Upper lobe of left lung (tissue), 6 donors: ENCODE results near the gene GCNT1. TPM values are rescaled to one million over a fixed set of nuclear protein-coding genes. Genes with fewer than 3 reads are reported as not detected.

Source experiments
- ATAC-seq, 2 donors: fragments of 200-7000 bp; cut with Tn5 transposase; one replicate each; pipeline ENCODE4 v1.9.1; 2022; ENCODE audit warnings: mild to moderate bottlenecking in 2 of 2, moderate library complexity in 2 of 2; ENCODE audit not compliant: low FRiP score in 2 of 2
- DNase-seq, 2 donors: peaks; one replicate each; pipeline ENCODE4 v3.0.0-alpha.2; 2019 to 2020
- H3K27ac ChIP-seq, 4 donors: fragments of 200-600 bp; sonication (generic); one replicate each; pipeline ENCODE4 v1.5.1; 2016 to 2019
- H3K27me3 ChIP-seq, 4 donors: fragments of 200-600 bp; sonication (generic); one replicate each; pipeline ENCODE4 v1.5.1; 2017 to 2019
- H3K36me3 ChIP-seq, 4 donors: fragments of 200-600 bp; sonication (generic); one replicate each; pipeline ENCODE4 v1.5.1; 2016 to 2019
- H3K4me1 ChIP-seq, 4 donors: fragments of 200-600 bp; sonication (generic); one replicate each; pipeline ENCODE4 v1.5.1; 2018 to 2019
- H3K4me3 ChIP-seq, 4 donors: fragments of 200-600 bp; sonication (generic); one replicate each; pipeline ENCODE4 v1.5.1; 2017 to 2019; ENCODE audit warnings: mild to moderate bottlenecking in 2 of 4, moderate library complexity in 1 of 4
- H3K9me3 ChIP-seq, 4 donors: fragments of 200-600 bp; sonication (generic); one replicate each; pipeline ENCODE4 v1.5.1; 2018 to 2019
- EP300 ChIP-seq, 4 donors: sonication (generic); formaldehyde crosslinking; IDR thresholded peaks; one replicate each; pipeline ENCODE4 v1.5.1; 2017; ENCODE audit warnings: antibody characterized with exemption in 4 of 4, control low read depth in 2 of 4
- POLR2A ChIP-seq, 4 donors: fragments of 450-650 bp; IDR thresholded peaks; one replicate each; pipeline ENCODE4 v1.5.1; 2016 to 2017; ENCODE audit warnings: antibody characterized with exemption in 4 of 4, mild to moderate bottlenecking in 2 of 4
- POLR2AphosphoS5 ChIP-seq, 2 donors: sonication (generic); formaldehyde crosslinking; IDR thresholded peaks; one replicate each; pipeline ENCODE4 v1.5.1; 2017; ENCODE audit warnings: antibody characterized with exemption in 2 of 2
- WGBS, 2 donors: methylation state at CpG; one replicate each; pipeline ENCODE4 v1.1.5; 2017 to 2018; 5-methylcytosine and 5-hydroxymethylcytosine counted together
- total RNA-seq, 6 donors: library from RNA; depleted of rRNA in 4 of 6; stranded (reverse); fragments of >200 nt in 4 of 6; gene quantifications; one replicate each; pipeline versions ENCODE4 v1.1.0 to v1.2.1, GENCODE V29; 2016 to 2021
- TF ChIP-seq, protein P1 (sequence below), 6 experiments: fragments of 450-650 bp in 4 of 6; fragments of 200-600 bp in 2 of 6; sonication (generic) in 2 of 6; IDR thresholded peaks; one replicate each; pipeline ENCODE4 v1.5.1; 2016 to 2019; ENCODE audit warnings: antibody characterized with exemption in 6 of 6
- donor health status: DM: no; HTN: no; CAD: no; lungs with moderate emphysema.
- donor health status: DM: no; HTN: yes; CAD: no; lungs with severe emphysema.

GCNT1 gene
- total RNA-seq, 6 donors from 2014 or later: 2.3 to 20.8 (median 9.1) TPM

GRCh38 chr9:76542360-76542759 is 83.4 kb downstream of the GCNT1 start:
- H3K27me3 ChIP-seq: no peaks in the 10 kb centered on the region
- TF ChIP-seq, protein P1, sequence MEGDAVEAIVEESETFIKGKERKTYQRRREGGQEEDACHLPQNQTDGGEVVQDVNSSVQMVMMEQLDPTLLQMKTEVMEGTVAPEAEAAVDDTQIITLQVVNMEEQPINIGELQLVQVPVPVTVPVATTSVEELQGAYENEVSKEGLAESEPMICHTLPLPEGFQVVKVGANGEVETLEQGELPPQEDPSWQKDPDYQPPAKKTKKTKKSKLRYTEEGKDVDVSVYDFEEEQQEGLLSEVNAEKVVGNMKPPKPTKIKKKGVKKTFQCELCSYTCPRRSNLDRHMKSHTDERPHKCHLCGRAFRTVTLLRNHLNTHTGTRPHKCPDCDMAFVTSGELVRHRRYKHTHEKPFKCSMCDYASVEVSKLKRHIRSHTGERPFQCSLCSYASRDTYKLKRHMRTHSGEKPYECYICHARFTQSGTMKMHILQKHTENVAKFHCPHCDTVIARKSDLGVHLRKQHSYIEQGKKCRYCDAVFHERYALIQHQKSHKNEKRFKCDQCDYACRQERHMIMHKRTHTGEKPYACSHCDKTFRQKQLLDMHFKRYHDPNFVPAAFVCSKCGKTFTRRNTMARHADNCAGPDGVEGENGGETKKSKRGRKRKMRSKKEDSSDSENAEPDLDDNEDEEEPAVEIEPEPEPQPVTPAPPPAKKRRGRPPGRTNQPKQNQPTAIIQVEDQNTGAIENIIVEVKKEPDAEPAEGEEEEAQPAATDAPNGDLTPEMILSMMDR (IDR thresholded peaks at IDR 0.05): no peak
- TF ChIP-seq POLR2A (IDR thresholded peaks at IDR 0.05) (no peak), POLR2AphosphoS5 (IDR thresholded peaks at IDR 0.05) (no peak), EP300 (IDR thresholded peaks at IDR 0.05) (no peak)
- ATAC-seq (no peak), DNase-seq (no peak)
- no peak overlapping the region for H3K4me3 ChIP-seq
- H3K36me3 ChIP-seq: no peaks in the 10 kb centered on the region
- 89 to 91% methylated on average over 5 of the region's 5 CpGs for WGBS, 2 donors
- H3K9me3 ChIP-seq: no peaks in the 10 kb centered on the region
- H3K27ac ChIP-seq: no peak overlapping the region
- no peaks in the 10 kb centered on the region for H3K4me1 ChIP-seq

GRCh38 chr9:76545191-76545590 is 86.2 kb downstream of the GCNT1 start:
- no peak for ATAC-seq

DNA sequence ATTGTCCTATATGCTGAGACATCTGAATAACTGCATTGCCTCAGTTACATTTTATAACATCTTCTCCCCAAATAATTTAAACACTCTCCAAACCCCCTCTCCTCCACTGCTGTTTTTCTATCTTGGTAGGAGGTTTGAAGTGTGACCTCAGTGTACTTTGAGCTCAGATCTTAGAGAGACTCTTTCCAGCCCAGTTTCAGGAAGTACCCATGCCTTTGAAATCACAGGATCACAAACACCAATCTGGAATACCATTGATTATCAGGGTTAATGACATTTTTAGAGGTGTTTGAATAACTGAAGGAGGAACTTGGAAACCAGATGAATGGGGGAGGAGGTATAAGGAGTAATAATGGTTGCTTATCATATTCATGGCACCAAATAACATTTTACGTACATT is 93.2 kb downstream of the GCNT1 start:
- Histone ChIP-seq H3K27me3 (no peaks in the 10 kb centered on the region), H3K4me1 (no peaks in the 10 kb centered on the region), H3K4me3 (no peak overlapping the region), H3K9me3 (no peaks in the 10 kb centered on the region), H3K36me3 (no peaks in the 10 kb centered on the region), H3K27ac (no peak overlapping the region)
- no peak for DNase-seq
- no peak for ATAC-seq
- 96 to 100% methylated on average over 1 of the region's 1 CpG for WGBS, 2 donors
- TF ChIP-seq EP300 (IDR thresholded peaks at IDR 0.05) (no peak), POLR2A (IDR thresholded peaks at IDR 0.05) (no peak), POLR2AphosphoS5 (IDR thresholded peaks at IDR 0.05) (no peak)
- TF ChIP-seq, protein P1 (IDR thresholded peaks at IDR 0.05): no peak

More at GRCh38 chr9:76545191-76545590, 86.2 kb downstream of the GCNT1 start:
- TF ChIP-seq POLR2AphosphoS5 (IDR thresholded peaks at IDR 0.05): no peak
- TF ChIP-seq, protein P1 (IDR thresholded peaks at IDR 0.05): no peak
- no peak for TF ChIP-seq EP300 (IDR thresholded peaks at IDR 0.05)
- TF ChIP-seq POLR2A (IDR thresholded peaks at IDR 0.05): no peak
- Histone ChIP-seq H3K4me3 (no peak overlapping the region), H3K9me3 (no peaks in the 10 kb centered on the region), H3K27me3 (no peaks in the 10 kb centered on the region), H3K27ac (no peak overlapping the region), H3K36me3 (no peaks in the 10 kb centered on the region), H3K4me1 (no peaks in the 10 kb centered on the region)
- DNase-seq: no peak
- 86% methylated on average over 2 of the region's 2 CpGs for WGBS, 2 donors

- TF ChIP-seq POLR2A (IDR thresholded peaks at IDR 0.05): no peak
- no peak for TF ChIP-seq EP300 (IDR thresholded peaks at IDR 0.05)
- no peak for TF ChIP-seq POLR2AphosphoS5 (IDR thresholded peaks at IDR 0.05)
- TF ChIP-seq, protein P1 (IDR thresholded peaks at IDR 0.05): no peak
- Histone ChIP-seq H3K4me3 (no peak overlapping the region), H3K4me1 (no peaks in the 10 kb centered on the region), H3K27me3 (no peaks in the 10 kb centered on the region), H3K27ac (no peak overlapping the region), H3K9me3 (no peaks in the 10 kb centered on the region), H3K36me3 (no peaks in the 10 kb centered on the region)
- no peak for ATAC-seq
- no peak for DNase-seq
- 78% methylated on average over 11 of the region's 11 CpGs for WGBS, 2 donors
Measured at GRCh38 chr9:76552751-76553455, 93.9 kb downstream of the GCNT1 start.

GRCh38 chr9:76553680-76554079 is 94.7 kb downstream of the GCNT1 start:
- TF ChIP-seq POLR2AphosphoS5 (IDR thresholded peaks at IDR 0.05): no peak
- TF ChIP-seq, protein P1 (IDR thresholded peaks at IDR 0.05): no peak
- no peak for TF ChIP-seq POLR2A (IDR thresholded peaks at IDR 0.05)
- no peak for TF ChIP-seq EP300 (IDR thresholded peaks at IDR 0.05)
- Histone ChIP-seq H3K27ac (no peak overlapping the region), H3K9me3 (no peaks in the 10 kb centered on the region), H3K4me1 (no peaks in the 10 kb centered on the region), H3K36me3 (no peaks in the 10 kb centered on the region), H3K4me3 (no peak overlapping the region), H3K27me3 (no peaks in the 10 kb centered on the region)
- DNase-seq (no peak), ATAC-seq (no peak)
- WGBS, 2 donors: 63 to 65% methylated on average over 5 of the region's 5 CpGs
